ENCODE measurements around the gene HDHD2.
A peak's percentile ranks its signal among the peaks of the same experiment; 100 is the strongest.

HDHD2 gene

GRCh38 chr18:47108998-47109405, 41.3 kb downstream of the HDHD2 start:
- CTCF ChIA-PET, result interaction anchor here (0.9 to 10.5 kb wide), 2 partner anchors 93 to 107 kb away, joined by 3 to 187 read pairs; no protein-coding TSS in a partner anchor
- POLR2A ChIA-PET, result no interaction called here
- TF ChIP-seq CTCF (IDR thresholded peaks at IDR 0.05; ENCODE audit: insufficient read depth, low read length, missing control alignments), result no peak
- no peak overlapping the region for H3K4me3 ChIP-seq (ENCODE audit: low read depth, low read length)
- no peak for DNase-seq (ENCODE audit: low read depth, low spot score)

- ChIA-PET POLR2A (no interaction called here), CTCF (interaction anchor here (0.9 to 10.5 kb wide), 3 partner anchors 94 to 640 kb away, joined by 3 to 187 read pairs (median 7); no protein-coding TSS in a partner anchor)
- no peak for TF ChIP-seq CTCF (IDR thresholded peaks at IDR 0.05; ENCODE audit: insufficient read depth, low read length, missing control alignments)
These were observed 41.9 kb downstream of the HDHD2 start for GRCh38 chr18:47108373-47108772.

GRCh38 chr18:47100212-47100831, 50.0 kb downstream of the HDHD2 start:
- ChIA-PET POLR2A (interaction anchor here (1.1 kb wide), 1 partner anchor 104 kb away, joined by 4 read pairs; no protein-coding TSS in a partner anchor), CTCF (interaction anchor here (0.7 to 10.5 kb wide), 19 partner anchors 9 to 655 kb away, joined by 3 to 187 read pairs (median 4); no protein-coding TSS in a partner anchor)
- no peak overlapping the region for H3K4me3 ChIP-seq (ENCODE audit: low read depth, low read length)
- no peak for DNase-seq (ENCODE audit: low read depth, low spot score)
- TF ChIP-seq CTCF (IDR thresholded peaks at IDR 0.05; ENCODE audit: insufficient read depth, low read length, missing control alignments), result peak; percentile 75

More at GRCh38 chr18:47108373-47108772, 41.9 kb downstream of the HDHD2 start:
- no peak overlapping the region for H3K4me3 ChIP-seq (ENCODE audit: low read depth, low read length)
- DNase-seq (ENCODE audit: low read depth, low spot score), result no peak

GRCh38 chr18:47095810-47096209, 54.5 kb downstream of the HDHD2 start:
- CTCF ChIA-PET, result interaction anchor here (1.6 to 2.7 kb wide), 3 partner anchors 14 to 653 kb away, joined by 7 to 21 read pairs (median 7); no protein-coding TSS in a partner anchor
- TF ChIP-seq CTCF (IDR thresholded peaks at IDR 0.05; ENCODE audit: insufficient read depth, low read length, missing control alignments), result no peak
- POLR2A ChIA-PET, result no interaction called here
- no peak overlapping the region for H3K4me3 ChIP-seq (ENCODE audit: low read depth, low read length)
- DNase-seq (ENCODE audit: low read depth, low spot score), result no peak

- CTCF ChIA-PET, result no interaction called here
- POLR2A ChIA-PET, result no interaction called here
- DNase-seq (ENCODE audit: low read depth, low spot score), result no peak
- H3K4me3 ChIP-seq (ENCODE audit: low read depth, low read length), result no peak overlapping the region
- no peak for TF ChIP-seq CTCF (IDR thresholded peaks at IDR 0.05; ENCODE audit: insufficient read depth, low read length, missing control alignments)
These were observed 62.6 kb downstream of the HDHD2 start for GRCh38 chr18:47087676-47088075.

GRCh38 chr18:47081578-47081977, 68.7 kb downstream of the HDHD2 start:
- CTCF ChIA-PET, result interaction anchor here (0.9 to 1.2 kb wide), 3 partner anchors 11 to 667 kb away, joined by 3 read pairs; no protein-coding TSS in a partner anchor
- DNase-seq (ENCODE audit: low read depth, low spot score), result no peak
- POLR2A ChIA-PET, result no interaction called here
- TF ChIP-seq CTCF (IDR thresholded peaks at IDR 0.05; ENCODE audit: insufficient read depth, low read length, missing control alignments), result no peak
- H3K4me3 ChIP-seq (ENCODE audit: low read depth, low read length), result no peak overlapping the region

All from AG04449 (cell line).